T47D (cell line): Measurements from ENCODE around the gene PDE1A.

Source experiments
- DNase-seq, 2 experiments: peaks; one replicate each; pipeline versions ENCODE4 v3.0.0 to v3.0.0-alpha.2; 2011 to 2012; ENCODE audit warnings: low read depth in 1 of 2, low spot score in 1 of 2
- JUND ChIP-seq: IDR thresholded peaks from 2 replicates; pipeline ENCODE4 v1.6.1; 2012; ENCODE audit warnings: low read depth
- in situ Hi-C: cut with HindIII; loops from 2 replicates; pipeline ENCODE4 v1.10.0; 2016; ENCODE audit warnings: low sequenced_read_pairs, low pct_unique_long_range_greater_than_20kb

The PDE1A gene

DNA sequence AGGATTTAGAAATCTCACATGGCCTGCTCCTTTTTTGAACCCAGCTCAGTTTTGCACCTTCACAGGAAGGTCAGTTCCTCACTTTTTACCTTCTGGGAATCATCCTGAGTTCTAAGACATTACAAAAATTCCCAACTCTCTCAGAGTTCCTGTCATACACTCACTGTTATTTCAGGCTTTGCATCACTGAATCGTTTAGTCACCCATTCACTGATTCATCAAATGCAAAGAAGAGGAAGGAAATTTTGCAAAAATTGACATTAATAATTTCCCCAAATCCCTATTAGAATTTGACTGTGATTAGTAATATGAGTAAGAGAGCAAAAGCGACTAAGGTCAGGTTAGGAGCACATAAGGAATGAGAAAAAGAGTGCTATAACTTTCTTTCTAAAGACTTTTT is 197.5 kb downstream of the PDE1A start:
- DNase-seq, result no peak
- in situ Hi-C loops, result no loop called here
- TF ChIP-seq JUND, result no peak

GRCh38 chr2:182228741-182229140 is 198.1 kb downstream of the PDE1A start:
- no peak for DNase-seq
- in situ Hi-C loops, result no loop called here
- no peak for TF ChIP-seq JUND

DNA sequence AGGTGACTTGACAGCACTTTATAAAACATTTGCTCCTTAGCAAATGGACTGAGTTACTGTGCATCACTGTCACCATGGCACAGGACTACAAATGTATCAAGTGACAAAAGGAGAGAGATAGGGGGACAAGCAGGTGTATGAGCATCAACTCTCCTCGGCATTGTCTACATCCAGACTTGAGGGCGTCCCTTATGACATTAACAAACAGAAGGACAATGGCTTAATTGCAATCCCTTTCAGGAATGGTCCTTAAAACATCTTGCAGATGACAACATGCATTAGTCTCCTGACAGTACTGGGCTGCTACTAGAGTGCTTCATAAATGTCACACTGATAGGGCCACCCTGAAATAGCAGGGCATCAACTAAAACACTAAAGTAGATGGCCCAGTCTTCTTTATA is 198.8 kb downstream of the PDE1A start:
- DNase-seq, result no peak
- TF ChIP-seq JUND, result no peak
- in situ Hi-C loops, result no loop called here

DNA sequence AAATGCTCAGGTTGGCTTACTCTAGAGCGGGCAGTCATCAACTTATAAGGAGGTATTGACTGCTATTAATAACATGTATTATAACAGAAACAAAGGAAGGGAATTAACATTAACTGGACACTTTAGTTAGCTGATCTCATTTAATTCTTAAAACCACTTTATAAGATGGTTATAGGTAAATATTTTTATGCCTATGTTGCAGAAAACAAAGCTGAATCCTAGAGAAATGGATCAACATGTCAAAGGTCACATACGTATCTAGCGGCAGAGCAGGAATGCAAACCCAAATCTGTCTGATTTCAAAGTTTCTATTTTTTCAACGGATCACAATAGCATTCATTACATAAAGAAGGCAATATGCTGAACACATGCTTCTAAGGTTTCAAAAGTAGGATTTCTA is 200.0 kb downstream of the PDE1A start:
- no peak for DNase-seq
- in situ Hi-C loops, result no loop called here
- no peak for TF ChIP-seq JUND

DNA sequence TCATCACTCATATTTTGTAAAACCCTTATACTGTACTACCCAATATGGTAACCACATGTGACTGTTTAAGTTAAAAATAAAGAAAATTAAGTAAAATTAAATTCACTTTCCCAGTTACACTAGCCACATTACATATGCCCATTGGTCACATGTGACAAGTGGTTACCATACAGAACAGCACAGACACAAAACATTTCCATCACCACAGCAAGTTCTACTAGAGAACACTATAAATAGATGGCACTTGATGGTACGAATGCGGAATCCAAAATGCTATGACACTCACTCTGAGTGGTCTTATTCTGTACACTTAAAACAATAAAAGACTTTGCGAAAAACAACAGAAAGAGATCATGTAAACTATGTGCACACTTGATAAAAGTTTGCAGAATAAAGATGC is 202.2 kb downstream of the PDE1A start:
- DNase-seq, result no peak
- TF ChIP-seq JUND, result no peak
- in situ Hi-C loops, result no loop called here

DNA sequence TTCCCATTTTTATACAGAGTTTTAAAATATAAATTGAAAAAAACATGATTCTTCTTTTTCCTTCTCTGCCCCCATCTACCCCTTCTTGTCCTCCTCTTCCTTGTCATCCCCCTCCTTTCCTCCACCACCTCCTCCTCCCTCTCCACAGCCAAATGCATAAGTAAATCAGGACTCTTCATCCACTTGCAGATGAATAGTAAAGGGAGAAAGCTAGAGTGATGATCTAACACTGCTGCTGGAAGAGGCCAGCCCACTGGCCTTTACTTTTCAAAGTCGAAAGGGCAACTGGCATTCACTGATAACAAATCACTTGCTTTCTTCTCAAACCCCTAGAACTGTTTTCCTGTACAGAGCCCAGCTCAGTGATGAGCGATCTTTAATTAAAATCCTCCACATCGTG is 205.8 kb downstream of the PDE1A start:
- in situ Hi-C loops, result no loop called here
- DNase-seq, result no peak
- TF ChIP-seq JUND, result no peak

GRCh38 chr2:182220335-182220734 is 206.5 kb downstream of the PDE1A start:
- in situ Hi-C loops, result no loop called here
- DNase-seq, result no peak
- no peak for TF ChIP-seq JUND

DNA sequence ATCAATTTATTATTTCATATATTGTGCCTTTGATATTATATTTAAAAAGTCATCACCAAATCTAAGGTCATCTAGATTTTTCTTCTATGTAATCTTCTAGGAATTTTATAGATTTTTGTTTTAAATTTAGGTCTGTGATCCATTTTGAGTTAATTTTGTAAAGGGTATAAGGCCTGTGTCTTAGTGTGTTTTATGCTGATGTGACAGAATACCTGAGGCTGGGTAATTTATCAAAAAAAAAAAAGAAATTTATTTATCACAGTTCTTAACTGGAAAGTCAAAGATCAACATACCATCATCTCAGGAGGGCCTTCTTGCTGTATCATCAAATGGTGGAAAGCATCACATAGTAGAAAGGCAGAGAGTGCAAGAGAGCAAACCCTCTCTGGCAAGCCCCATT is 216.2 kb downstream of the PDE1A start:
- no peak for DNase-seq
- in situ Hi-C loops, result no loop called here
- no peak for TF ChIP-seq JUND

DNA sequence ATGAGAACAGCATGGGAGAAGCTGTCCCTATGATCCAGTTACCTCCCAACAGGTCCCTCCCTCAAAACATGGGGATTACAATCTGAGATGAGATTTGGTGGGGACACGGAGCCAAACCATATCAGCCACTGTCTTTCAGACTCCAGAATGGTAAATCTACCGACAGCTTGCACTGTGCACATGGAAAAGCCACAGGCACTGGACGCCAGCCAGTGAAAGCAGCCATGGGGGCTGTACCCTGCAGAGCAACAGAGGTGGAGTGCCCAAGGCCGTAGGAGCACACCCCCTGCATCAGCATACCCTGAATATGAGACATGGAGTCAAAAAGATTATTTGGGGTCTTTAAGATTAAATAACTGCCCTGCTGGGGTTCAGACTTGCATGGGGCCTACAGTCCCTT is 218.4 kb downstream of the PDE1A start:
- in situ Hi-C loops, result no loop called here
- no peak for TF ChIP-seq JUND
- DNase-seq, result no peak

- no peak for TF ChIP-seq JUND
- in situ Hi-C loops, result no loop called here
- DNase-seq, result no peak
These were observed 219.6 kb downstream of the PDE1A start for GRCh38 chr2:182207049-182207746.

DNA sequence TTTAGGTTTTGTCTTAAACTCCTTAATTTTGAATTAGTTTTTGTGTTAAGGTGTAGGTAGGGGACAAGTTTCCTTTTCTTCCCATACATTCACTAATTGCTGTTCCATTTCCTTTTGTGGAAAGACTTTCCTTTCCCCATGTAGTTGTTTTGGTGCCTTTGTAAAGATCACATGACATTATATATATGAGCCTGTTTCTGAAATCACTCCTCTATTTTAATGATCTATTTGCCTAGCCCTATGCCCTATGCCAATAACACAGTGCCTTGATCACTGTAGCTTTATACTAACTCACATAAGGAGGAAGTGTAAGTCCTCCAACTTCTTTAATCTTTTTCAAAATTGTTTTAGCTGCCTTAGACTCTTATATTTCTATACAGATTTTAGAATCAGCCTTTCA is 229.3 kb downstream of the PDE1A start:
- TF ChIP-seq JUND, result no peak
- DNase-seq, result no peak
- in situ Hi-C loops, result no loop called here

DNA sequence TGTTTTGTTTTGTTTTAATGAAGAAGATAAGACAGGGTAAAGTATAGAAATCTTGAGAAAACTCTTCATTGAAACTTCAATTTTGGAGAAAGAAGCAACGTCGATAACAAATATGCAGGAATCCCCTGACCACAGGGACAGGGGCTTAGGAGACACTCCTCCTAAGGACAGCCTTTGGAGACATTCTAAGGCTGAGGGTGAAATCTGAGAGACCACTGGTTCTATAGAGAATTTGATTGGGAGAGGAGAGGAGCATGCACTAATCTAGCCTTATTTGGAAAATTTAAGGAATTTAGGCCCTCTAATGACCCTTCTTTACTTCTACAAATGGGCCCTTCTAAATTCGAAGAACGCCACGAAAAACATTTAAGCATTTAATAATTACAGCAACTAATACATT is 233.5 kb downstream of the PDE1A start:
- DNase-seq, result no peak
- no peak for TF ChIP-seq JUND
- in situ Hi-C loops, result no loop called here

GRCh38 chr2:182191061-182191460 is 235.8 kb downstream of the PDE1A start:
- in situ Hi-C loops, result no loop called here
- TF ChIP-seq JUND, result no peak
- no peak for DNase-seq

DNA sequence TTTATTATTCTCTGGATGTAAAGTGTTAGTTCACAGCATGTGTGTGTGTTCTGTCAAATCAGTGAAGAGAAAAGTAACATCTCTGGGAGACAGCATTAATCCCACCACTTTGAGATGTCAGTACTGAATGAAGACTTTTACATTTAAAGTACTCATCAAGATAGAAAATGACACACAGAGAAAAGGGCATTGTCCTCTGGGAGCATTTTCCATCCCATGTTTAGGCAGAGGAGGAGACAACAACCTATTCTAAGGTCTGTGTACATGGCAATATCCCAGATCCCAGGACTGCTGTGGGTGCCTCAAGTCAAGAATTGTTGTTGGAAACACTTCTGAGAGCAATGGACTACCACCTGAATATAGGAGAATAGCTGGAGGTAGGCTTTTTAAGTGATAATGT is 239.7 kb downstream of the PDE1A start:
- in situ Hi-C loops, result no loop called here

More for the DNA sequence above, 239.7 kb downstream of the PDE1A start:
- DNase-seq, result no peak
- no peak for TF ChIP-seq JUND
